HG02943 (cell line): Measurements from ENCODE around the gene TNPO2.
"Not testable (repeated sequence)": the region's sequence is repeated elsewhere in the genome, so short reads cannot be mapped to it uniquely, and the experiment has no call there.

Experiments
- ATAC-seq: cut with Tn5 transposase; IDR thresholded peaks from one replicate; pipeline ENCODE4 v1.9.1; 2021; ENCODE audit warnings: mild to moderate bottlenecking, low read depth, moderate library complexity; ENCODE audit not compliant: unreplicated experiment

TNPO2 gene

DNA sequence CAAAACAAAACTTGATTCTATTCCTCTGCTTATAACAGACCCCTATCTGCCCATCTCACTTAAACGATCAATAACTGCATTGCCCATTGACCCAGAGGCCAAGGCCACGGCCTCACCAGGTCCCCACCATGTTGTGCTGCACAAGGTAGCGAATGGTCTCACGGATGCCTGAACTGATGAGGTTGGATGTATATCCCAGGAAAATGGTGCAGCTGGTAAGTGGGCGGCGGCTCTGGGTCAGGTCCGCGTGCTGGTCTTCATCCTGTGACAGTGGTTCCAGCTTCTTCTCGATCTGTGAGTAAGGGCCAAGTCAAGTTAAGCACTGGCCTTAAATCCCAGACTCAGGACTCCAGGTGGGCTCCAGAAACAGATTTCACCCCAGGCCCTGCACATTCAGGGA, 43.7 kb downstream of the TNPO2 start:
- ATAC-seq: no peak

DNA sequence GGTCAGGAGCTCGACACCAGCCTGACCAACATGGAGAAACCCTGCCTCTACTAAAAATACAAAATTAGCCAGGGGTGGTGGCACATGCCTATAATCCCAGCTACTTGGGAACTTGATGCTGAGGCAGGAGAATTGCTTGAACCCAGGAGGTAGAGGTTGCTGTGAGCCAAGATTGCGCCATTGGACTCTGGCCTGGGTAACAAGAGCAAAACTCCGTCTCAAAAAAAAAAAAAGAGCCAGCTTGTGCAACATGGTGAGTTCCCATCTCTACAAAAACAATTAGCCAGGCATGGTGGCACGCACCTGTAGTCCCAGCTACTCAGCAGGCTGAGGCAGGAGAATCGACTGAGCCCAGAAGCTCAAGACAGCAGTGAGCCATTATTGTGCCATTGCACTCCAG, 45.7 kb downstream of the TNPO2 start:
- ATAC-seq: not testable (repeated sequence)

DNA sequence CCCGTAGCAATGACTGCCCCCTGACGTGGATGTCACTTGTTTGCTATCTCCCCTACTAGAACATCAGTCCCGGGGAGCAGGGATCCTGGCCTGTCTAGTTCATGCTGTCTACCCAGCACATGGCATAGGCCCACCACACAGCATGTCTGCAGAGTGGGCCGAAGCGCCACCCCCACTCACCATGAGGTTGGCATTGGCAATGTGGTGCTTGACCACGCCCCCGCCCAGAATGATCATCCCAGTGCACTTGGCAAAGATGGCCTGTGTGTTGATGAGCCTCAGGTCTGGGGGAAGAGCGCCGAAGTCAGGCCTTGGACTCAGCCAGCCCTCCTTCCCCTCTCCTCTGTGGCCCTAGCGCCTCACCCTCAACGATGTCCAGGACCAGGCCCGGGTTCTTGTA, 46.8 kb downstream of the TNPO2 start:
- no peak for ATAC-seq

GRCh38 chr19:12676384-12676792, 47.3 kb downstream of the TNPO2 start:
- ATAC-seq: no peak

- no peak for ATAC-seq
Measured at GRCh38 chr19:12675940-12676339, 47.8 kb downstream of the TNPO2 start.

DNA sequence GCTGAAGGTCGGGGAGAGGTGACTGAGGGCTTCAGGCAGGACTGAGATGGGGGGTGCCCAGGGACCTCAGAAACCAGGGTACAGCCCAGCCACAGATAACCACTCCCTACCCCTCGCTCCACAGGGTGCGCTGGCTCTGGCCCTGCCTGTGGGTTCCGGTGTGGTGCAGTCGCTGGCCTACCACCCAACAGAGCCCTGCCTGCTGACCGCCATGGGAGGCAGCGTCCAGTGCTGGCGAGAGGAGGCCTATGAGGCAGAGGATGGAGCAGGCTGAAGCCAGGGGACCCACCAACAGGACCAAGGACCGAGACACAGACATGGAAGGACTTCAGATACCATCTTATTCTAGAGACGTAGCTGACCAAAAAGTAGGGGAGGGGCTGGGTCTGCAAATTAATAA, 48.3 kb downstream of the TNPO2 start:
- ATAC-seq: no peak

DNA sequence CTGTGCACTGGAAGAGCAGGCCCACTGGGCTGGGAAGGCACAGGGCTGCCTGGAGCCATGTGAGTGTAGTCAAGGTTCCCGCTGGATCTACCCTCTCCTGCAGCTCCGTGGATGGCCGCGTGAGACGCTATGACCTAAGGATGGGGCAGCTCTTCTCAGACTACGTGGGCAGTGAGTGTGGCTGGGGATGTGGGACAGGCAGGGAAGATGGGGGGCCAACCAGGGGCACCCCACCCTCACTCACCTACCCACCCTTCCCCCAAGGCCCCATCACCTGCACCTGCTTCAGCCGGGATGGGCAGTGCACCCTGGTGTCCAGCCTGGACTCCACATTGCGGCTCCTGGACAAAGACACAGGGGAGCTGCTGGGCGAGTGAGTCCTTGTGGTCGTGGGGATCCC, 51.0 kb downstream of the TNPO2 start:
- ATAC-seq: no peak

DNA sequence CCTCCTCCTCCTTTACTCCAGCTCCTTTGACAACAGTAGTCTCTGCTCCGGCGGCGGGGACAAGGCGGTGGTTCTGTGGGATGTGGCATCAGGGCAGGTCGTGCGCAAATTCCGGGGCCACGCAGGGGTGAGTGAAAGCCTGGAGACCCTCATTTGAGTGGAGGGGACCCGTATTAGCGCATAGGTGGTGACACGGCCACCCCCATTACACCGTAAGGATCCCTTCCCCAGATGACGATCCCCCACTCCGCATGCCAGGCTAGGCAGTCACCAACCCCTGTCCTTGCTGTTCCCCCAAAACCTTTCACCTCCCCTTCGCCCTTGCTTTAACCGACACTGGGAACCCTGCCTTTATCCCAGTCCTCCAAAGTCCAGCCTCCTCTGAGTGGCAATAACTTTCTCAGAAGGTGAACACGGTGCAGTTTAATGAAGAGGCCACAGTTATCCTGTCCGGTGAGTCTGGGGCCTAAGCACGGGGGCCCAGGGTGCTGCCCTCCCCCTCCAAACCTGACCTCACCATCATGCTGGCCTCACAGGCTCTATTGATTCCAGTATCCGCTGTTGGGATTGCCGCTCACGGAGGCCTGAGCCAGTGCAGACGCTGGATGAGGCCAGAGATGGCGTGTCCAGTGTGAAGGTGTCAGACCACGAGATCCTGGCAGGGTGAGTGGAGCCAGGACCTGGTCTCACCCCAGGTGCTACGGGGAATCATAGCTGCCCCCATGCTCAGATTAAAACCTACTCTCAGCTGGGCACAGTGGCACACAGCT, 53.4 kb downstream of the TNPO2 start:
- no peak for ATAC-seq

GRCh38 chr19:12669270-12670158, 54.2 kb downstream of the TNPO2 start:
- peak; percentile 41 for ATAC-seq

DNA sequence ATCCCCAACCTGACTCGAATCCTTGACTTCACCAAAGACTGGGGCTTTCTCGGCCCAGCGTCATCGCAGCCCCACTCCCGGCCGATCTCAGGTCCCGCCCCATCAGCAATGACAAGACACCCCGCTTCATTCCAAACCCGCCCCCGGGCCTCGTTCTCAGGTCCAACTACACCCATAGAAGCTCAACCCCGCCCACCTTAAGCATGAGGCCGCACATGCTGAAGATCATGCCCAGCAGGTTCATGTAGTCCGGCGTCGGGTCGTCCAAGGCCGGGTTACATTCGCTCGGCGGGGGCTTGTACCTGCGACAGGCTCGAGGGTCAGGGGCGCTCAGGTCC, 54.8 kb downstream of the TNPO2 start:
- ATAC-seq: peak; percentile 11

DNA sequence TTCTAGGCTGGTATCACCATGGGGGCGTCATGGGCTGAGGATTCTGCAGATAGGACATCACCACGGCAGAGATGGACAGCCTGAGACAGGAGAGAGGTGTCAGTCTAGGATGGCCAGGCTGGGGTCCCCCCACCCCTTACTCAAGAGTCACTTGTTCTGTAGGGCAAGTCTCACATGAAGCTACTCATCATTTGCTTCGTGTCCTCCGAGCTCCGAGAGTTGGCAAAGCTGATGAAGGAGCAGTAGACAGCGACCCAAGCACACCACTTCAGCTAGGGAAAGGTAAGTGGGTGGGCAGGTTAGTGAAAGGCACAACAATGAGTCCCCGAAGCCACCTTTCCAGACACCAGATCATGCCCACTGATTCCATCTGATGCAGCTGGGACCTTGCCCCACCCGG, 55.4 kb downstream of the TNPO2 start:
- ATAC-seq: no peak

- ATAC-seq: no peak
Measured at GRCh38 chr19:12667731-12668302, 55.9 kb downstream of the TNPO2 start.

DNA sequence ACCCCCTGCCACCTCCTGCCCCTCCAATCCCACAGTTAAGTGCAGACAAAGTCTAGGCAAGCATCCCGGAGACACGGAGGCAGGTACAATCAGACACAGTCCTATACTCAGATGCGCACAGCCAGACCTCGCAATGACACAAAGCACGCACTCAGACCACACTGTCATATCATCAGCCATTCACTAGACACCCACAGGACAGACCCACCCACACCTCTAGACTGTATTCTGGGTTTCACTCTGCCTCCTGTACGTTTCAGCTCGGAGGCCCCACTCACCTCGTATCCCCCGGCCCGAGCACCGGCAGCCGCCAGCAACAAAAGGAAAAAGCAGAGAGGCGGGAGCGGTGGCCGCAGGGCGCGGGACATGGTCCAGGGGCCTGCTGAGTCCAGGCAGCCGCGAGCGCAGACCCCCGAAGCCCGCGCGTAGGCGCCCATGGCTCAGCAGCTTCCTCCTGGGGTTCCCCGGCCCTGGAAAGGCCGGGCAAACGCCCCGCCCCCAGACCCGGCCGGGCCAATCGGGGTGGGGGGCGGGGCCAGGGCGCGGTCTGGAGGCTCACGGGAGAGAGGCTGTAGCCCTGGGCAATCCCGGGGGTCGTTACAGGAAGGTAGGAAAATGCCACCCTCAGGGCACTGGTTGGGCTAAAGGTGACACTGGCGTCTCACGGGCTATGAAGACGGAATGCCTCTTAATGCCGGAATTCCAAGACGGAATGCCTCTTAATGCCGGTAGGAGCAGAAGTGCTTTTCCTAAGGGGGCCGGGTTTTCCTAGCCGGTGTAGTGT, 57.3 kb downstream of the TNPO2 start, which contains the start of the genes MAN2B1 and WDR83:
TSS of gene MAN2B1 (minus strand) at position 478 of the 784 bp plus-strand sequence. CDS start at position 437, 41 bp downstream.
TSS of gene WDR83 (plus strand) at position 543 of the 784 bp plus-strand sequence. CDS start 2,984 bp downstream, outside the sequence.
- ATAC-seq: no peak

DNA sequence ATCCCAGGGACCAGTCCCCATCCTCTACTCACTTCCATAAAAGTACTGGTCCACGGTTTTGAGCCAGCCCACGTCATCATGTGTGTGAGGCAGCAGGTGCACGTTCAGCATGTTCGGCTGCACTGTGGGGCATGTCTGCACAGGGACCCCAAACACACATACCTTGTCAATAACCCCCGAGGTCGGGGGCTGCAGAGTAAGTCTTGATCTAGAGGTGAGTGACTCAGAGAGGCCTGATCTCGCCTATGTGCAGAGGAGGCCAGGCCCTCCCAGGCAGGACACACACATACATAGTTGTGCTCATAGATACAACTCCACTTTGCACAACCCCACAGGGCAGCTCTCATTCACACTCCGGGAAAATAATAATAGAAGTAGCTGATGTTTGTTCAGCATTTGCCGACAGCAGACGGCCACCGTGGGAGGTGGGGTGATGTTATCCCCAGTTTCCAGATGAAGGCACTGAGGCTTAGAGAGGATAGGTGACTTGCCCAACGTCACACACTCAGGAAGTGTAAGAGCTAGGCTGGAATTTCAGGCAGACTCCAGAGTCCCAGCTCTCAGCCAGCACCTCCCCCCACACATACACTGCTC, 58.0 kb downstream of the TNPO2 start:
- ATAC-seq: no peak

DNA sequence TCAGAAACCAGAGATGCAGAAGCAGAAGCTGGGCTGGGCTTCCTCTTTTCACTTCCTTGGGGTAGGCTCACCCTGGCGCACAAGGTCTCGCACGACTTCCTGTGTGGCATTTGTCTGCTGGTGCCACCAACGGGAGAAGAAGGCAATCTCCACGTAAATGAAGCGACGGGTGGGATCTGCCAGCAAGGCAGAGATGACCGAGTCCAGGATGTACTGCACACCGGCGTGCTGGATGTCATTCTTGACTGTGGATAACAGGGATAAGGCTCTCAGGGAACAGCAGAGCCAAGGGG, 58.5 kb downstream of the TNPO2 start:
- no peak for ATAC-seq

- ATAC-seq: no peak
Measured at GRCh38 chr19:12664406-12665280, 59.1 kb downstream of the TNPO2 start.

DNA sequence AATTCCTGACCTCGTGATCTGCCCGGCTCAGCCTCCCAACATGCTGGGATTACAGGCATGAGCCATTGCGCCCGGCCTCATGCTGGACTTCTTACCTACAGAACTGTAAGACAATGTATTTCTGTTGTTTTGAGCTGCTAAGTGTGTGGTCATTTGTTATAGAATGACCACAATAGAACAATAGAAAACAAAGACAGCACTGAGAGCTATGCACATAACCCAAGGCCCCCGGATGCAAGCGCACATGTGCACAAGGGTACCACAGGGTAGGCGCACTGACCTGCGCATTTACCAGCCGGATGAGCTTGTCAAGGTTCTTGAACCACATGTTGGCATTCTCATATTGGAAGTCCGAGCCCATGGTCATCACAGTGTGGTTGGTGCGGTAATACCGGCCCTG, 62.8 kb downstream of the TNPO2 start:
- ATAC-seq: no peak

GRCh38 chr19:12657966-12658365, 65.8 kb downstream of the TNPO2 start:
- ATAC-seq: no peak

DNA sequence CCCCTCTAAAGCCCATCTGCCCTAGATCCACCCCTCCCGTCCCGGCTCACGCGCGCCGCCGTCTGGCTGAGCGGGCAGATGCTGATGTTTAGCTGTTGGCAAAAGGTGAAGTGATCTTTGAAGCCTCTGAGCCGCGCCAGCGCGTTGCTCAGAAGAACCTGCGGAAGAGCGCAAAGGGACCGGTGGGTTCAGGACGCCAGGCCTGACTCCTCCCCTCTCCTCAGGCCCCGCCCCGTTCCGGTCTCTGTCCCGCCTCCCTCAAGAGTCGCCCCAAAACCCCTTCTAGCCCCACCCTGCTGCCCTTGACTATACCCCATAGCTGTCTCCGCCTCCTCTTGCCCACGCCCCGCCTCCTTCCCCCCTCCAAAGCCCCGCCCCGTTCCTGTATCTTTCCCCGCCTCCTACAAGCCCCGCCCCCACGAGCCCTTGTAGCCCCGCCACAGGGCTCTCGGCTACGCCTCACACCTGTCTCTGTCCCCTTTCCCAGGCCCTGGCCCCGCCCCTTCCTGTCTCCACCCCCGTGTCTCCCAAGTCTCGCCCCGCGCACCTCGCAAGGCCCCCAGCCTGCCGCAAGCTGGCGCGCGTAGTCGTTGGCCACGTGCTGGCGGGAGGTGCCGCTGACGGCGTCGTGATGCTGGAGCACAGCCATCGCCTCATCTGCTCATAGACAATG, 66.7 kb downstream of the TNPO2 start:
- no peak for ATAC-seq
